ENCODE data around the gene VCY.
"Not testable (repeated sequence)": the region's sequence is repeated elsewhere in the genome, so short reads cannot be mapped to it uniquely, and the experiment has no call there.

Gene VCY

DNA sequence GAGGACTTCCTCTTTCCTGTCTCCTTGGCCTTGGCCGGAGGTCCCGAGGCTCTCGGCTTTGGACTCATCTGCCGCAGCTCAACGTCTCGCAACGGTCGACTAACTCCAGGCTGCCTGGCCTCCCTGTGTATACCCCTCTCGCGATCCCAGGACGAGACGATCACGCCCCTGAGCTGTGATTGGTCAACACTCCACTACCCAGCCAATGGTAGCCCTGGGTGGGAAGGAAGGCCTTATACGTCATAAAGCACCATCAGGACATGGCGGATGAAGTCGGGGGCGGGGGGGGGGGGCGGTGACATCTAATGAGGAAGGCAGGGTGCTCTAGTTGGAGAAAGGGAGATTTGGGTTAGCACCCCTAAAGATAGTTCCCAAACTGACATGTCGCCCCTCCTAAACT, at the start of gene VCY:
Gene VCY, minus strand, starts transcription at position 101 of the 400 bp plus-strand sequence. Its CDS starts 33 bp downstream, at position 68.
- DNase-seq (ENCODE audit: low read depth): not testable (repeated sequence)

DNA sequence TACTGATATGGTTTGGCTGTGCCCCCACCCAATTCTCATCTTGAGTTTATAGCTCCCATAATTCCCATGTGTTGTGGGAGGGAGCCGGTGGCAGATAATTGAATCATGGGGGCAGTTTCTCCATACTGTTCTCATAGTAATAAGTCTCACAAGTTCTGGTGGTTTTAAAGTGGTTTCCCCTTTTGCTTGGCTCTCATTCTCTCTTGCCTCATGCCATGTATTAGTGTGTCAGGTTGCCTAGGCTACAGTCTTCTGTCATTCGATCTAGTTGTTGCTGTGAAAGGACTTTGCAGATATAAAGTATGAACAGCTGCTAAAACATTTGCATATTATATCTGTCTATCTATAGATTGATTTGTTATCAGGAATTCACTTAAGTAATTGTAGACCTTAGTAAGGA, 44.1 kb upstream of the VCY start:
- DNase-seq (ENCODE audit: low read depth): not testable (repeated sequence)

DNA sequence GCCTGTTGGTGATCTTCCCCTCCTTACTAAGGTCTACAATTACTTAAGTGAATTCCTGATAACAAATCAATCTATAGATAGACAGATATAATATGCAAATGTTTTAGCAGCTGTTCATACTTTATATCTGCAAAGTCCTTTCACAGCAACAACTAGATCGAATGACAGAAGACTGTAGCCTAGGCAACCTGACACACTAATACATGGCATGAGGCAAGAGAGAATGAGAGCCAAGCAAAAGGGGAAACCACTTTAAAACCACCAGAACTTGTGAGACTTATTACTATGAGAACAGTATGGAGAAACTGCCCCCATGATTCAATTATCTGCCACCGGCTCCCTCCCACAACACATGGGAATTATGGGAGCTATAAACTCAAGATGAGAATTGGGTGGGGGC, 25.6 kb upstream of the VCY start:
- not testable (repeated sequence) for DNase-seq (ENCODE audit: low read depth)

DNA sequence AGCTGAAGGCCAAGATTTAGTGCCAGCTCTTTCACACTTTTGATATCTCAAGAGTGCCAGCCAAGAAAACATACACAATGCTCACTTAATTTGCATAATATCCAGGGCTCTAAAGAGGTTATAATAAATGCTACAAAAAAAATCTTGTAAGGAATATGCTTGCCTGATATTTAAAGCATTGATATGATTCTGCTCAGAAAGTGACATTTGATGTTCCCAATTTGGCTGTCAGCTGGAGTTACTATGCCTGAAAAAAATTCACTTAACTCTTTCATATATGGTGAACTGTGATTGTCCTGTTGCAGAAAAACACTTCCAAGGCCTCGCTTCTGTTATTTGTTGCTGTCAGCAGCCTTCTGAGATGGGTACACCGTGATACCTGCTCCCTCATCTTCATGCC, 43.9 kb downstream of the VCY start:
- not testable (repeated sequence) for DNase-seq (ENCODE audit: low read depth)

All from fibroblast of gingiva (primary cell).